A204.1 (cell line): ENCODE measurements around the gene TSR2.

Source experiments
- FAIRE-seq: peaks from 2 replicates; lab custom pipeline; 2012; peaks lifted over from hg19 to GRCh38; lab: Jason Lieb, UNC

The TSR2 gene, protein sequence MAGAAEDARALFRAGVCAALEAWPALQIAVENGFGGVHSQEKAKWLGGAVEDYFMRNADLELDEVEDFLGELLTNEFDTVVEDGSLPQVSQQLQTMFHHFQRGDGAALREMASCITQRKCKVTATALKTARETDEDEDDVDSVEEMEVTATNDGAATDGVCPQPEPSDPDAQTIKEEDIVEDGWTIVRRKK

GRCh38 chrX:54439960-54440871 is at the start of gene TSR2:
TSS of gene TSR2 (plus strand) at chrX:54440404. CDS start at chrX:54440422, 18 bp downstream.
- FAIRE-seq: peak; percentile 55

DNA sequence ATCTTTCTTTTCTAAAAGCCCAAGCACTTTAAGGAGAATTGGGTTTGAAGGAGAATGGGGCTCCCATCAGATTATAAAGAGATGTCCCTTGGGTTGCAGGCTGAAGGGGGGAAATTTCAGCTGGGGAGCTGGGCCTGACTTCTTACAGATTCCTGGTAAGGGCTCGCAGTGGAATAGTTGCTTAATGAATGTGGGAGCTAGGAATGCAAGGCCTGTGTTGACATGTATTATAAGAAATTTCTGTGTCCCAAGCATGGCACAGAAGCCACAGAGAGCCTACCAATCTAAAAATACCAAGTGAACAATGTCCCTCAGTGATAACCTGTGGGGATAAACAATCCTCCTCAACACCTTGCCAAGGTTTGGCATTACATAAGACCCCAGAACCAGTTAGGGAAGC is 43.1 kb upstream of the TSR2 start:
- FAIRE-seq: no peak

DNA sequence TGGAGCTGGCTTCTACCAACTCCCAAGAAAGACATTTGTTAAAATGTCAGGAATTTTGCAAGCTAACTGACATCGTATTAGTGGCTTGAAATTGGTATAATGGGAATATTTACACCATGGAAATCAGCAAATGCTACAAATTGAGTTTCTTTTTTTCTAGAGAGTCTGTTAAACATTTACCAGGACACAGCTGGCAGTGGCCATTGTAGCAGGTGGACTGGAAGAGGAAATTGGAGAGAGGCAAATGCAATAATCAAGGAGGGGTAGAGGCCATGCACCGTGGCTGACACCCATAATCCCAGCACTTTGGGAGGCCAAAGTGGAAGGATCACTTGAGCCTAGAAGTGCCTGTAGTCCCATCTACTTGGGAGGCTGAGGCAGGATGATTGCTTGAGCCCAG is 32.9 kb upstream of the TSR2 start:
- no peak for FAIRE-seq

GRCh38 chrX:54411732-54412131 is 28.5 kb upstream of the TSR2 start:
- FAIRE-seq: no peak

GRCh38 chrX:54413753-54414152 is 26.5 kb upstream of the TSR2 start:
- FAIRE-seq: no peak

GRCh38 chrX:54415534-54416350 is 24.5 kb upstream of the TSR2 start:
- FAIRE-seq: no peak

DNA sequence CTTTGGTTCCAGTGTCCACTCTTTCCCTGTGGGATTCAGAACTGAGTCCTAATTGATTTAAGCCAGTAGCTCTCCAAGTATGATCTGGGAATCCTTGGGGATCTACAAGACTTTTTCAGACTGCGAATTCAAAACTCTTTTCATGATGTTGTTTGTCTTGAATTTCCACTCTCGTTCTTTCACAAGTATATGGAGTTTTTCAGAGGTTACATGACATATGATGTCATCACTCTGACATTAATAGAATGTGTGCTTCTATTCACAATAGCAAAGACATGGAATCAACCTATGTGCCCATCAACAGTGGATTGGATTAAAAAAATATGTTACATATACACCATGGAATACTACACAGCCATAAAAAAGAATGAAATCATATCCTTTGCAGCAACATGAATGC is 23.2 kb upstream of the TSR2 start:
- no peak for FAIRE-seq

GRCh38 chrX:54419559-54420302 is 20.5 kb upstream of the TSR2 start:
- FAIRE-seq: no peak

GRCh38 chrX:54422168-54422567 is 18.0 kb upstream of the TSR2 start:
- FAIRE-seq: no peak

DNA sequence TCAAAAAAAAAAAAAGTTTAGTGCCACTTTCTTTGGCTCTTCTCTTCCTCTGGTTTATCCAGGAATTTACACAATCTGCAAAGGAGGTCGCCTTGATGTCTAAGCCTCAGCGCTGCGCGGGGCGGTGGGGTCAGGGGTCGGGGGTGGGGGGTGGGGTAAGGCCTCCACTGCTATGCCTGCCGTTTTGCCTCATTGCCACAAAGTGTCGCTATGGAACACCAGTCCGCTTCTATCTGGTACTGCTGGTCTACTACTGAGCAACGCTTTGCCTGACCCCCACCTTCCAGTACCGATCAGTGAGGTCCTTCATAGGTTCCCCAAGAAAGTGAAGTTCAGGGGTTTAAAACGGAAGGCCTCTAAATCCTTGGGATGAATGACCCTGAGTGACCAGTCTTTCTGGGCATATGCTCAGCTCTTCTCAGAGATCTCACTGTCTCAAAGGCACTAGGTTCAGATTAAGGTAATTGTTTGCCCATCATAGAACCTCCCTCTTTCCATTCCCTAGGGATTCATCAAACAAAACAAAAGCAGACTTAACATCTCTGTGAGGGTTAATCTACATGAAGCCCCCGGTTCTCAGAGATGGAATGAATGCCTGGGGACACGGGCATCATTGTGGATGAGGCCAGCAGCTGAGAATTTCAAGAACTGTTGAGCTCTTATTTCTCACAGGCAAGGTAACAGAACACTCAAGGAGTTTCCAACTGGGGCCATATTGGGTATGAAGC is 16.9 kb upstream of the TSR2 start:
- no peak for FAIRE-seq

- no peak for FAIRE-seq
Measured at GRCh38 chrX:54427837-54428424, 12.3 kb upstream of the TSR2 start.

GRCh38 chrX:54430519-54430918 is 9.7 kb upstream of the TSR2 start:
- no peak for FAIRE-seq

DNA sequence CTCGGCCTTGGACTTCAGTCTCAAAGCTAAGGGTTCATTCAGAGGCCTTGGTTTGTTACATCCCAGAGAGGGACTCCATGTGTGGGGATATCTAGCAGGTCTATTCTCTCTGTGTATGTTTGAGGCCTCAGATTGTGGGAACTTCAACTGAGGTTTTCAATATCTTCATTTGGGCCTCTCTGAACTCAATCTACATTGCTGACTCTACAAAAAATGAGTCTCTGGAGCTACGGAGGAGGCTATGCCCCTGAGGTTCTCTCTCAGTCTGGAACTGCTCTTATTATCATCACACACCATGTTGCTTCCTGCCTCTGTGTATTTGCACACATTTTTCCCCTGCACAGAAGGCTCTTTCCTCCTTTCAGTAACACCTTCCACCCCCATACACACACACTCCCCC is 5.1 kb upstream of the TSR2 start:
- FAIRE-seq: no peak

DNA sequence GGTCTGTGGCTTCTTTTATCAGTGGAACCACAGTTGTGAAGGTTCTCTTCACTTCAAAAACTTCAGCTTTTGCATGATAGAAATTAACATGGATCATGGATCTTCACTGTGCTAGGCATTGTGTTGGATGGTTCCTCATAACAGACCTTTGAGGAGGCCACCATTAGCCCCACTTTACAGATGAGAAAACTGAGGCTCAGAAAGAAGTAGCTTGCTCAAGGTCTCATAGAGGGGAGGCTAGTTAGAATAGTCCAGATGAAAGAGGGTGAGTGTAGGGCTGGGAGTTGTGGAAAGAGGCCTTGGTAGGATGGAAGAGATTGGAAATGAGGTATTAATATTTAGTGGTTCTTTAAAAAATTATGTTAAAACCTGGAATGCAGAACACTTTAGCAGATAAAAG is 2.6 kb downstream of the TSR2 start:
- no peak for FAIRE-seq

DNA sequence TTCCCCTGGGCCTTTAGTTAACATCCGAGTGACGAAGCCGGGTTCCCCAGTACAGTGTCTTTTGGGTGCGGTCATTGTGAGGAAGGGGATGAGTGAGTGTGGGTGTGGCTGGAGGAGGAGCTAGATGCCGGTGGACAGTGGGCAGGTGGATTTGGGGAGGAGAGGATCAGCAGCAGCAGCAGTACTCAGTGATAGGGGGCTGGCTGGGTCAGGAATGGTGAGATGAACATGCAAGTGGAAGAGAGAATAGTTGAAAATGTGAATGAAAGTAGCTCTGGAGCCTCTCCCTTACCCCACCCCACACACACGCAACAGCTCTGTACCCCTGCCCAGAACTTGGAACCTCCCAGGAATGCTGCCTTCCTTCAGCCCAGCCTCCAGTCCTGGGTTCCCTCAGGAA is 4.5 kb downstream of the TSR2 start:
- no peak for FAIRE-seq

DNA sequence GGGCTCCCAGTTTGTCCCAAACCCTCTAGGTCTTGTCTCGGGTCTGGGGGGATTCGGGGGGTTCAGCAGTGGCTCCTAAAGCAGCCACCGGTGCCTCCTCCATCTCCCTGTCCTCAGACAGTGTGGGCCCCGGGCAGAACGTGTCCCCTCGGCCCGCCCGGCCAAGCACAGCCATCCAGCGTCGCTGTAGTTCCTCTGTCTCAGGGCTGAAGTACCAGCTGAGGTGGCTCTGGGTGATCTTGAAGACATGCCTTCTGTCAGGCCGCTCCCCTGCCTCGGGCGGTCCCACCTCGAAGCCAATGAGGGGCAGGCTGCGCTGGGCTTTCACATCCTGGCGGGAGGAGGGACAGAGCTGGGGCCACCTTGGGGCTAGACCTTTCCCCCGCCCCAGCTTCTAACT is 5.9 kb downstream of the TSR2 start:
- no peak for FAIRE-seq

DNA sequence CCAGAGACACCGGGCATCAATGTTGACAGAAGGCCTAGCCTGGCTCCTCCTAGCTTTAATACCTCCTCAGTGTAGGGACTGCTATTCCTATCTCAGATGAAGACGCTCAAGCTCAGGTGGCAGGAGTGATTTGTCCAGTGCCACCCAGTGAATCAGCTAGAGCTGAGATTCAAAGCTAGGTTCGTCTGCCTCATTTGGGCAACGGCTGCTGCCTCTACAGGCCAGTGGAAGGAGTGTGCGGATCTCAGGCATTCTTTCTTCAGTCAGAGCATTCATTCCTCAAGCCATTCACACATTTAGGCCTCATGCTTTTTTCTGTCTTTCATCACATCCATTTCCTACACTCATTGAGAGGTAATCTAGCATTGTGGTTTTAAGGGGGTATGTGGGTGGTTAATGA is 7.3 kb downstream of the TSR2 start:
- no peak for FAIRE-seq

- no peak for FAIRE-seq
Measured at GRCh38 chrX:54449929-54450328, 9.7 kb downstream of the TSR2 start.

DNA sequence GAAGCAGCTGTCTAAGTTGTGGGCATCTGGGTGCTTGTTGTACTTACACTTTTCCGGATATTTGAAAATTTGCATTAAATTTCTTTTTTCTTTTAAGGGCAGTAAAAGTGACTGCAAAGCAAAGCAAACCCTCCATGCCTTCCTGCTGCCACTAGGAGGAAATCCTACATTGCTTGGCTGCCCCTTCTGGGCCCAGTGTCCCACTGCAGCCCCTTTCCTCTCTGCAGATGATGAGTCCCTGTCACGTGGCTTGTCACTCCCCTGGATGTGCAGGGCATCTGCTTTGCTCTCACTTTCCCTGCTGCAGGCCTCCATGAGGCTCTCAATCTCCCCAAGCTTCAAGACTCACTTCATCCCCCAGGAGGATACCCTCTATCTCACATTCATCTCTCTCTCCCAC is 12.7 kb downstream of the TSR2 start:
- no peak for FAIRE-seq

- no peak for FAIRE-seq
Measured at GRCh38 chrX:54470054-54470760, 30.0 kb downstream of the TSR2 start.
